Liver (tissue), 9 donors: ENCODE data around the gene OGT. TPM values are rescaled to one million over a fixed set of nuclear protein-coding genes. Genes with fewer than 3 reads are reported as not detected.
"Not testable (repeated sequence)": the region's sequence is repeated elsewhere in the genome, so short reads cannot be mapped to it uniquely, and the experiment has no call there.

ENCODE experiments used
- DNase-seq: peaks from one replicate; pipeline ENCODE4 v3.0.0-alpha.2; 2017; ENCODE audit warnings: low spot score
- H3K27ac ChIP-seq, 2 donors: one replicate each; pipeline ENCODE4 v1.7.0; 2013; ENCODE audit warnings: inconsistent platforms in 2 of 2, low read length in 2 of 2, control low read depth in 1 of 2, low read depth in 1 of 2, mild to moderate bottlenecking in 1 of 2
- H3K27me3 ChIP-seq, 4 donors: one replicate each; pipeline versions ENCODE4 v1.6.1 to v1.7.0; 2013; ENCODE audit warnings: low read length in 3 of 4, inconsistent platforms in 1 of 4, mild to moderate bottlenecking in 1 of 4, moderate library complexity in 1 of 4; ENCODE audit not compliant: control insufficient read depth in 4 of 4, insufficient read depth in 4 of 4
- H3K36me3 ChIP-seq, 4 donors: one replicate each; pipeline versions ENCODE4 v1.6.1 to v1.7.0; 2013; ENCODE audit warnings: low read length in 3 of 4, mild to moderate bottlenecking in 3 of 4, low read depth in 1 of 4, moderate library complexity in 1 of 4; ENCODE audit not compliant: control insufficient read depth in 4 of 4, insufficient read depth in 3 of 4
- H3K4me1 ChIP-seq, 4 donors: one replicate each; pipeline versions ENCODE4 v1.6.1 to v1.7.0; 2013; ENCODE audit warnings: low read length in 3 of 4, mild to moderate bottlenecking in 3 of 4, moderate library complexity in 1 of 4; ENCODE audit not compliant: control insufficient read depth in 4 of 4, insufficient read depth in 4 of 4
- H3K4me3 ChIP-seq, 3 donors: one replicate each; pipeline versions ENCODE4 v1.6.1 to v1.7.0; 2013; ENCODE audit warnings: low read length in 3 of 3, control low read depth in 1 of 3, low read depth in 1 of 3, mild to moderate bottlenecking in 1 of 3
- H3K9ac ChIP-seq, 2 donors: one replicate each; pipeline ENCODE4 v1.7.0; 2013; ENCODE audit warnings: low read length in 2 of 2, mild to moderate bottlenecking in 2 of 2, moderate library complexity in 2 of 2, control low read depth in 1 of 2, low read depth in 1 of 2
- H3K9me3 ChIP-seq, 4 donors: one replicate each; pipeline versions ENCODE4 v1.6.1 to v1.7.0; 2013; ENCODE audit warnings: low read length in 3 of 4; ENCODE audit not compliant: control insufficient read depth in 4 of 4
- ATF3 ChIP-seq: IDR thresholded peaks from 2 replicates; pipeline ENCODE4 v1.6.1; 2016; ENCODE audit warnings: antibody characterized with exemption
- CTCF ChIP-seq: fragments of 150-350 bp; IDR thresholded peaks from 2 replicates; pipeline ENCODE4 v1.5.1; 2017; ENCODE audit warnings: improper control_type of control experiment, low read depth, low read length; ENCODE audit not compliant: missing input control
- FOXA1 ChIP-seq: IDR thresholded peaks from 2 replicates; pipeline ENCODE4 v1.6.1; 2016; ENCODE audit warnings: antibody characterized with exemption
- HNF4A ChIP-seq, 2 donors: conservative IDR thresholded peaks; 2 replicates each; pipeline ENCODE4 v1.6.1; 2016; ENCODE audit warnings: antibody characterized with exemption in 2 of 2, mild to moderate bottlenecking in 2 of 2
- HNF4G ChIP-seq: IDR thresholded peaks from 2 replicates; pipeline ENCODE4 v1.6.1; 2016; ENCODE audit warnings: antibody characterized with exemption
- JUND ChIP-seq, 2 donors: IDR thresholded peaks; 2 replicates each; pipeline ENCODE4 v1.6.1; 2016; ENCODE audit warnings: antibody characterized with exemption in 2 of 2
- MAX ChIP-seq: IDR thresholded peaks from 2 replicates; pipeline ENCODE4 v1.6.1; 2016; ENCODE audit warnings: antibody characterized with exemption
- YY1 ChIP-seq: IDR thresholded peaks from 2 replicates; pipeline ENCODE4 v1.6.1; 2016; ENCODE audit warnings: antibody characterized with exemption, mild to moderate bottlenecking
- WGBS: extraction: QIAGEN DNeasy Blood & Tissue Kit; methylation state at CpG from one replicate; pipeline ENCODE4 v1.1.7; 2013; 5-methylcytosine and 5-hydroxymethylcytosine counted together
- polyA plus RNA-seq, 2 donors: library from polyadenylated mRNA; stranded (reverse) in 1 of 2; unstranded in 1 of 2; fragments of 200-250 nt in 1 of 2; fragments of >200 nt in 1 of 2; fragmentation: Nextera tagmentation in 1 of 2; extraction: Ambion mirVana in 1 of 2; gene quantifications; one replicate each; pipeline versions ENCODE4 v1.2.1 to v1.2.3, GENCODE V29; 2013 to 2015
- total RNA-seq, 2 donors: library from RNA; depleted of rRNA; stranded (reverse); fragments of >200 nt; gene quantifications; one replicate each; pipeline ENCODE4 v1.2.3, GENCODE V29; 2014
- donor health status: healthy.
- donor health status: healthy.
- donor health status: healthy.
- donor health status: healthy.
- donor health status: healthy.

The OGT gene
- total and polyA plus RNA-seq, 4 donors: 10.8 to 72.7 (median 47.3) TPM

- no peak for TF ChIP-seq JUND (IDR thresholded peaks at IDR 0.05)
- no peak overlapping the region for H3K4me3 ChIP-seq
- no peaks in the 10 kb centered on the region for H3K4me1 ChIP-seq
- peaks cover 2 to 20% (median 18%) of the 10 kb centered on the region in 4 donors for H3K36me3 ChIP-seq
- no peaks in the 10 kb centered on the region for H3K9me3 ChIP-seq
- no peak overlapping the region for H3K9ac ChIP-seq
- H3K27me3 ChIP-seq: no peaks in the 10 kb centered on the region
- 82% methylated on average over 3 of the region's 3 CpGs for WGBS
- DNase-seq: no peak
- H3K27ac ChIP-seq: no peak overlapping the region
Observed at GRCh38 chrX:71550578-71550977, 17.7 kb downstream of the OGT start.

GRCh38 chrX:71556036-71556435 is 23.1 kb downstream of the OGT start:
- DNase-seq: no peak
- no peak overlapping the region for H3K4me3 ChIP-seq
- no peaks in the 10 kb centered on the region for H3K4me1 ChIP-seq
- H3K27ac ChIP-seq: no peak overlapping the region
- peaks cover 4 to 35% (median 20%) of the 10 kb centered on the region in 4 donors for H3K36me3 ChIP-seq
- H3K9me3 ChIP-seq: no peaks in the 10 kb centered on the region
- no peak overlapping the region for H3K9ac ChIP-seq
- WGBS: 89% methylated on average over 3 of the region's 3 CpGs
- TF ChIP-seq YY1: no peak
- TF ChIP-seq HNF4A (conservative IDR thresholded peaks at IDR 0.05): no peak
- no peak for TF ChIP-seq MAX
- TF ChIP-seq HNF4G: no peak
- no peaks in the 10 kb centered on the region for H3K27me3 ChIP-seq

DNA sequence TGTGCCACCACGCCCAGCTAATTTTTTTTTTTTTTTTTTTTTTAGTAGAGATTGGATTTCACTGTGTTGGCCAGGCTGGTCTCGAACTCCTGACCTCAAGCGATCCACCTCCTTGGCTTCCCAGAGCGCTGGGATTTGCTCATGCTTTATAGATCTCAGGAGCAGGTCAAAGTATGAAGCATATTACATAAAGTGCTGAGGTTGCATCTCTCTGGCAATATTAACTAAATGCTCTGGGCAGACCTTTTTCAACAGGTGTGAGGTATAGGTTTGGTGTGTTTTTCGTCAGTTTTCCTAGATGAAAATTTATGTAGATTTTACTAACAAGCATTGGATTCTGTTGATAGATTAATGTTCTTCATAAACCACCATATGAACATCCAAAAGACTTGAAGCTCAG is 26.0 kb downstream of the OGT start:
- DNase-seq: no peak
- no peak overlapping the region for H3K27ac ChIP-seq
- H3K27me3 ChIP-seq: no peaks in the 10 kb centered on the region
- H3K4me3 ChIP-seq: no peak overlapping the region
- peaks cover 4 to 61% (median 40%) of the 10 kb centered on the region in 4 donors for H3K36me3 ChIP-seq
- no peaks in the 10 kb centered on the region for H3K9me3 ChIP-seq
- TF ChIP-seq ATF3 (no peak), FOXA1 (no peak)
- H3K4me1 ChIP-seq: no peaks in the 10 kb centered on the region
- WGBS: 78% methylated on average over 5 of the region's 5 CpGs
- H3K9ac ChIP-seq: no peak overlapping the region

- not testable (repeated sequence) for DNase-seq, H3K4me1 ChIP-seq, H3K4me3 ChIP-seq, H3K9ac ChIP-seq, H3K27me3 ChIP-seq, H3K9me3 ChIP-seq, H3K27ac ChIP-seq
- 88% methylated on average over 6 of the region's 6 CpGs for WGBS
- H3K36me3 ChIP-seq: peaks cover 6 to 69% (median 47%) of the 10 kb centered on the region in 4 donors
Observed at GRCh38 chrX:71559773-71560172, 26.9 kb downstream of the OGT start.

DNA sequence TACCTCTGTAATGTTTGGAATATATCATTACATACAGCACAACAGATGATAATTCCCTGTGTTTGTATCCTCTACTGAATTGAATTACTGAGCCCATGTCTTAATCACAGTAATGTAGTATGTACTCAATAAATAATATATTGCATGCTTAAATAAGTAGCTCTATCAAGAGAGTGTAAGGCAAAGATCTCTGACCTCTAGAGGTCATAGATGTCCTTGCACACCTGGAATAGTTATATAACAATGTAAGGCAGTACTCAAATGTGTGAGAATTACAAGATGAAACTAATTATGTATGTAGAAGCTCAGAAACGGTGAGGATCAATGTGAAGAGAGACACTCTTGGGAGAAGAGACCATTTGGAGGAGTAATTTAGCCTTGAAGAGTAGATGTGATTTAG is 31.0 kb downstream of the OGT start:
- TF ChIP-seq CTCF (no peak), HNF4G (no peak)
- no peaks in the 10 kb centered on the region for H3K4me1 ChIP-seq
- no peak overlapping the region for H3K9ac ChIP-seq
- 85% methylated on average over 1 of the region's 1 CpG for WGBS
- H3K4me3 ChIP-seq: no peak overlapping the region
- DNase-seq: no peak
- peaks cover 6 to 69% (median 49%) of the 10 kb centered on the region in 4 donors for H3K36me3 ChIP-seq
- no peak overlapping the region for H3K27ac ChIP-seq
- no peaks in the 10 kb centered on the region for H3K27me3 ChIP-seq
- no peaks in the 10 kb centered on the region for H3K9me3 ChIP-seq
